Fibroblast of the aortic adventitia (primary cell): ENCODE results near the gene ABHD4. TPM values are rescaled to one million over a fixed set of nuclear protein-coding genes. Genes with fewer than 3 reads are reported as not detected.

ENCODE experiments used
- DNase-seq: peaks from one replicate; pipeline ENCODE4 v3.0.0-alpha.2; 2010; ENCODE audit warnings: low read depth
- H3K4me3 ChIP-seq: 2 replicates; pipeline ENCODE4 v1.5.1; 2011; ENCODE audit warnings: low read depth, mild to moderate bottlenecking, control low read depth, low read length, moderate library complexity
- CTCF ChIP-seq: IDR thresholded peaks from 2 replicates; pipeline ENCODE4 v1.5.1; 2011; ENCODE audit warnings: mild to moderate bottlenecking, low read length, control low read depth, inconsistent platforms; ENCODE audit not compliant: insufficient read depth
- total RNA-seq: library from RNA; depleted of rRNA; stranded (reverse); fragments of >200 nt; gene quantifications from 2 replicates; pipeline ENCODE4 v1.2.3, GENCODE V29; 2012; ENCODE audit warnings: low replicate concordance

ABHD4 gene
- total RNA-seq, 1 donor = 24.3 TPM

- H3K4me3 ChIP-seq = no peak overlapping the region
- DNase-seq = no peak
- no peak for TF ChIP-seq CTCF
Observed at GRCh38 chr14:22658946-22659345, 60.8 kb downstream of the ABHD4 start.

GRCh38 chr14:22660654-22661053, 62.6 kb downstream of the ABHD4 start:
- TF ChIP-seq CTCF = no peak
- DNase-seq = no peak

More at GRCh38 chr14:22660654-22661053, 62.6 kb downstream of the ABHD4 start:
- no peak overlapping the region for H3K4me3 ChIP-seq

Other genes with a start within 250 kb of the ABHD4 start
- gene DAD1, start 9.1 kb upstream of the ABHD4 start, total RNA-seq = 81.2 and 564 TPM in 2 replicates
- gene OR6J1, start 46.1 kb downstream of the ABHD4 start, total RNA-seq = not detected in 2 replicates
- 50.9 and 66.4 TPM in 2 replicates for gene OXA1L, start 168.4 kb downstream of the ABHD4 start, total RNA-seq
- gene SLC7A7, start 217.1 kb downstream of the ABHD4 start, total RNA-seq = 2.5 and 16.5 TPM in 2 replicates
- 14.2 and 69.9 TPM in 2 replicates for gene MRPL52, start 231.6 kb downstream of the ABHD4 start, total RNA-seq
- 258 and 311 TPM in 2 replicates for gene MMP14, start 238.3 kb downstream of the ABHD4 start, total RNA-seq